ENCODE measurements around the gene SELENOI.

GRCh38 chr2:26316845-26317244 lies 29.1 kb upstream of the SELENOI start:
- TF ChIP-seq CTCF (IDR thresholded peaks at IDR 0.05) (no peak), POLR2A (IDR thresholded peaks at IDR 0.05) (no peak)

Data from body of pancreas (tissue), 4 donors.